Smooth muscle cell (in vitro differentiated cells): ENCODE measurements around the gene PLEKHB2. TPM values are rescaled to one million over a fixed set of nuclear protein-coding genes. Genes with fewer than 3 reads are reported as not detected.
"Not testable (repeated sequence)": the region's sequence is repeated elsewhere in the genome, so short reads cannot be mapped to it uniquely, and the experiment has no call there.

ENCODE experiments used
- DNase-seq: peaks from one replicate; lab custom pipeline; 2025; ENCODE audit not compliant: unreplicated experiment; lab: John Stamatoyannopoulos, UW
- H2AFZ ChIP-seq: fragments of 200-600 bp; sonication (generic); 2 replicates; pipeline ENCODE4 v1.6.0; 2016; ENCODE audit warnings: antibody characterized with exemption, low read depth, mild to moderate bottlenecking
- H3F3A ChIP-seq: fragments of 200-600 bp; sonication (generic); 2 replicates; pipeline ENCODE4 v1.6.0; 2017; ENCODE audit warnings: antibody characterized with exemption, low read depth
- H3K27ac ChIP-seq: fragments of 200-600 bp; sonication (generic); 2 replicates; pipeline ENCODE4 v1.5.1; 2016; ENCODE audit warnings: low read depth, mild to moderate bottlenecking
- H3K27me3 ChIP-seq: fragments of 200-600 bp; sonication (generic); 2 replicates; pipeline ENCODE4 v1.6.1; 2016; ENCODE audit warnings: low read depth, mild to moderate bottlenecking
- H3K36me3 ChIP-seq: fragments of 200-600 bp; sonication (generic); 2 replicates; pipeline ENCODE4 v1.5.1; 2016; ENCODE audit warnings: low read depth
- H3K4me1 ChIP-seq: fragments of 200-600 bp; sonication (generic); 2 replicates; pipeline ENCODE4 v1.5.1; 2016; ENCODE audit warnings: low read depth
- H3K4me2 ChIP-seq: fragments of 200-600 bp; sonication (generic); 2 replicates; pipeline ENCODE4 v1.6.0; 2016; ENCODE audit warnings: mild to moderate bottlenecking
- H3K4me3 ChIP-seq: fragments of 200-600 bp; sonication (generic); 2 replicates; pipeline ENCODE4 v1.5.1; 2016; ENCODE audit warnings: mild to moderate bottlenecking
- H3K79me2 ChIP-seq: fragments of 200-600 bp; sonication (generic); 2 replicates; pipeline ENCODE4 v1.6.0; 2016; ENCODE audit warnings: low read depth, mild to moderate bottlenecking
- H3K9ac ChIP-seq: fragments of 200-600 bp; sonication (generic); 2 replicates; pipeline ENCODE4 v1.6.0; 2016; ENCODE audit warnings: low read depth
- H3K9me3 ChIP-seq: fragments of 200-600 bp; sonication (generic); replicated peaks from 2 replicates; pipeline ENCODE4 v1.5.1; 2016; ENCODE audit warnings: low read depth
- H4K20me1 ChIP-seq: fragments of 200-600 bp; sonication (generic); 2 replicates; pipeline ENCODE4 v1.6.0; 2016; ENCODE audit warnings: low read depth
- WGBS: methylation state at CpG from one replicate; pipeline ENCODE4 v1.1.7; 2016; ENCODE audit warnings: low lambda C conversion rate; 5-methylcytosine and 5-hydroxymethylcytosine counted together
- polyA plus RNA-seq: library from polyadenylated mRNA; unstranded; fragments of >200 nt; fragmentation: Nextera tagmentation; extraction: Ambion mirVana; gene quantifications from 2 replicates; pipeline ENCODE4 v1.2.1, GENCODE V29; 2016
- total RNA-seq: library from RNA; depleted of rRNA; stranded (reverse); fragments of >200 nt; gene quantifications from 2 replicates; pipeline ENCODE4 v1.2.3, GENCODE V29; 2014
- TF ChIP-seq, protein P1 (sequence below): fragments of 200-600 bp; sonication (generic); IDR thresholded peaks from 2 replicates; pipeline ENCODE4 v1.5.1; 2017; ENCODE audit warnings: borderline replicate concordance, mild to moderate bottlenecking, antibody characterized with exemption; ENCODE audit not compliant: insufficient read depth, poor library complexity, severe bottlenecking

PLEKHB2 gene
- total and polyA plus RNA-seq, 2 experiments from 2014 or later = 25.7 to 33.6 TPM

DNA sequence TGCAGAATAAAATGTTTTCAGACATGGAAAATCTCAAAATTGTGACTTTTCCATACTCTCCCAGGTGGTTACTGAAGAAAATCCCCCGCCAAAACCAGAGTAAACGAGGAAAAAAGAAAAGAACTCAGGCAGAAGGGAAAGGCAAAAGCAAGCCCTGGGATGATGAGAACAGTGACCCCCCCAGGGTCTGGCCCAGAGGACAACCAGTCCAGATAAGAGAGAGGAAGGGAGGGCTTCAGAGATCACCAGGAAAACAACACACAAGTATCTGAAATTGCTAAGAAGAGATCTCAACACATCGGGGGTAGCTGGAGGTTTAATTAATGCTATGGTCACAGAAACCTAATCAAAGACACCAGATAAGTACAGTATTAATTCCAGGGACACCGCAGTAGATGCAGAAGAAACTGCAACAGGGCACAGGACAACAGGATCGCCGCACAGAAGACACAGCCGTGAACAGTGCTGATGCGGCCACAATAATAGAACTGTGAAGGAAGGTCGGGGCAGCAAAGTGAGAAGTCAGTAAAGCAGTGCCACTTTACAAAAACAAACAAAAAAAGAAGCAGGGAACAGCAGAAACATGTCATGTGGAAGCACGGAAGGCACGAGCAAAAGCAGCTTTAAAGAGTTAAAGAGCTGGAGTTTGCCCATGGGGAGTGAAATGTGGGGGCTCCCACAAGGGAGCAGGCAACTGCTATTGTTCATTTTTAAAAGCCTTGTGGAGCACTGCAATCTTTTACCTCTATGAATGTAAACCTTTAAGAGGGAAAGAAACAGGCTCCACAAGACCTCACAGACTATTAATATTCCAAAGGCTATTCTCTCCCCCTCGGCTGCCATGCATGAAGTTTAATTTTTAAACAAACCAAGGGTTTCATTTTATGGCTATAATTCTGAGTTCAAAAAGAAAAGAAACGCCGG lies 40.3 kb upstream of the PLEKHB2 start:
- Histone ChIP-seq H3K79me2 (peaks cover 97% of the 10 kb centered on the region), H3K36me3 (no peaks in the 10 kb centered on the region), H3K27me3 (no peaks in the 10 kb centered on the region), H3K27ac (no peak overlapping the region), H4K20me1 (peaks cover 100% of the 10 kb centered on the region), H3K4me2 (no peak overlapping the region), H3F3A (no peaks in the 10 kb centered on the region), H3K9ac (no peak overlapping the region), H3K9me3 (no peaks in the 10 kb centered on the region), H3K4me3 (no peak overlapping the region), H2AFZ (no peak overlapping the region), H3K4me1 (no peaks in the 10 kb centered on the region)
- WGBS = 73% methylated on average over 14 of the region's 14 CpGs
- no peak for DNase-seq
- TF ChIP-seq, protein P1, sequence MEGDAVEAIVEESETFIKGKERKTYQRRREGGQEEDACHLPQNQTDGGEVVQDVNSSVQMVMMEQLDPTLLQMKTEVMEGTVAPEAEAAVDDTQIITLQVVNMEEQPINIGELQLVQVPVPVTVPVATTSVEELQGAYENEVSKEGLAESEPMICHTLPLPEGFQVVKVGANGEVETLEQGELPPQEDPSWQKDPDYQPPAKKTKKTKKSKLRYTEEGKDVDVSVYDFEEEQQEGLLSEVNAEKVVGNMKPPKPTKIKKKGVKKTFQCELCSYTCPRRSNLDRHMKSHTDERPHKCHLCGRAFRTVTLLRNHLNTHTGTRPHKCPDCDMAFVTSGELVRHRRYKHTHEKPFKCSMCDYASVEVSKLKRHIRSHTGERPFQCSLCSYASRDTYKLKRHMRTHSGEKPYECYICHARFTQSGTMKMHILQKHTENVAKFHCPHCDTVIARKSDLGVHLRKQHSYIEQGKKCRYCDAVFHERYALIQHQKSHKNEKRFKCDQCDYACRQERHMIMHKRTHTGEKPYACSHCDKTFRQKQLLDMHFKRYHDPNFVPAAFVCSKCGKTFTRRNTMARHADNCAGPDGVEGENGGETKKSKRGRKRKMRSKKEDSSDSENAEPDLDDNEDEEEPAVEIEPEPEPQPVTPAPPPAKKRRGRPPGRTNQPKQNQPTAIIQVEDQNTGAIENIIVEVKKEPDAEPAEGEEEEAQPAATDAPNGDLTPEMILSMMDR = no peak

DNA sequence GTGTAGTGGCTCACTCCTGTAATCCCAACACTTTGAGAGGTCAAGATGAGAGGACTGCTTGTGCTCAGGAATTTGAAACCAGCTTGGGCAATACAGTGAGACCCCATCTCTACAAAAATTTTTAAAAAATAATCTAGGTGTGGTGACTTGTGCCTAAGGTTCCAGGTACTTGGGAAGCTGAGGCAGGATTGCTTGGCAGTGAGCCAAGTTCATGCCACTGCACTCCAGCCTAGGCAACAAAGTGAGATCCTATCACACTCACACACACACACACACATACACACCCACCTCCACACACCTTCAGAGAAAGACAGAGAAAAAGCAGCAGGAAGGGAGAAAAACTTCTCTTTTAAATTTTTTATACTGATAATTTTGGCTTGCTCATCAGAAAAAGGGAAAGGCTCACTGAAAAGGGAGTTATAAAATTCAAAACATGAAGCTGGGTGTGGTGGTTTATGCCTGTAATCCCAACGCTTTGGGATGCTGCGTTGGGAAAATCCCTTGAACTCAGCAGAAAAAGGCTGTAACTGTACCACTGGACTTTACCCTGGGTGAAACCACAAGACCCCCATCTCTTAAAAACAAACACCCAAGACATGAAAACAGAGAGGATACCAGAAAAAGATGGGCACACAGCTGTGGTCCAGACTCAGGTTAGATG lies 37.5 kb upstream of the PLEKHB2 start:
- H3K27ac ChIP-seq = no peak overlapping the region
- WGBS = 76% methylated on average over 2 of the region's 2 CpGs
- H3K79me2 ChIP-seq = peaks cover 97% of the 10 kb centered on the region
- peaks cover 100% of the 10 kb centered on the region for H4K20me1 ChIP-seq
- H3K4me3 ChIP-seq = no peak overlapping the region
- H3K9me3 ChIP-seq = no peaks in the 10 kb centered on the region
- no peaks in the 10 kb centered on the region for H3K4me1 ChIP-seq
- TF ChIP-seq, protein P1 = no peak
- DNase-seq = no peak
- peaks cover 8% of the 10 kb centered on the region for H3K36me3 ChIP-seq
- no peak overlapping the region for H3K9ac ChIP-seq
- no peak overlapping the region for H2AFZ ChIP-seq
- H3K4me2 ChIP-seq = no peak overlapping the region
- no peaks in the 10 kb centered on the region for H3K27me3 ChIP-seq
- H3F3A ChIP-seq = peaks cover 8% of the 10 kb centered on the region

DNA sequence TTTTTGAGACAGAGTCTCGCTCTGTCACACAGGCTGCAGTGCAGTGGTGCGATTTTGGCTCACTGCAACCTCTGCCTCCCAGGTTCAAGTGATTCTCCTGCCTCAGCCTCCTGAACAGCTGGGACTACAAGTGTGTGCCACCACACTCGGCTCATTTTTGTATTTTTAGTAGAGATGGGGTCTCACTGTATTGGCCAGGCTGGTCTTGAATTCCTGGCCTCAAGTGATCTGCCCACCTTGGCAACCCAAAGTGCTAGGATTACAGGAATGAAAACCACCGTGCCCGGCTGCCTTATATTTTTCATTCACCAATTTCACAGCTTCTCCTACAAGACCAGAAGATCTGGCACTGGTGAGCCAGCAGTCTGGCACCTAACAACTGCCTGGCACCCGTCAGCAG lies 37.0 kb upstream of the PLEKHB2 start:
- H4K20me1 ChIP-seq = peaks cover 100% of the 10 kb centered on the region
- not testable (repeated sequence) for DNase-seq, H2AFZ ChIP-seq, H3K9me3 ChIP-seq, H3F3A ChIP-seq, H3K9ac ChIP-seq, H3K27me3 ChIP-seq, H3K4me2 ChIP-seq, H3K4me3 ChIP-seq, H3K36me3 ChIP-seq, H3K4me1 ChIP-seq, H3K27ac ChIP-seq
- peaks cover 97% of the 10 kb centered on the region for H3K79me2 ChIP-seq
- WGBS = 98% methylated on average over 6 of the region's 6 CpGs

DNA sequence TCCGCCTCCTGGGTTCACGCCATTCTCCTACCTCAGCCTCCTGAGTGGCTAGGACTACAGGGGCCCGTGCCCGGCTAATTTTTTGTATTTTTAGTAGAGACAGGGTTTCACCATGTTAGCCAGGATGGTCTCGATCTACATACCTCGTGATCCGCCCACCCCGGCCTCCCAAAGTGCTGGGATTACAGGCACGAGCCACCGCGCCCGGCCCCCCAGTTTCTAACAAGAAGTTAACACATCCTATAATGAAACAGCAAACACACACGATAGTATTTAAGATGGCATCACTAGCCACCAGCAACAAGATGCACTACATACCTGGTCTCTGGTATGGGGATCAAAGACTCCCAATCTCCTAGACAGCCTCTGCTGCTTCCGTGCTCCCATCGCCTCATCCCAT lies 29.6 kb upstream of the PLEKHB2 start:
- not testable (repeated sequence) for H3K36me3 ChIP-seq, H2AFZ ChIP-seq, H3K4me1 ChIP-seq, H3K4me3 ChIP-seq, H3K27me3 ChIP-seq, DNase-seq, H3K9me3 ChIP-seq, H3K9ac ChIP-seq, H3K4me2 ChIP-seq
- H3K27ac ChIP-seq = peak overlapping the region; percentile 65
- peaks cover 19% of the 10 kb centered on the region for H3F3A ChIP-seq
- WGBS = 84% methylated on average over 15 of the region's 15 CpGs
- H3K79me2 ChIP-seq = peaks cover 90% of the 10 kb centered on the region
- H4K20me1 ChIP-seq = peaks cover 100% of the 10 kb centered on the region
